NCI-H2227 (cell line): ENCODE results near the gene CWC15.
A peak's percentile ranks its signal among the peaks of the same experiment; 100 is the strongest.
"Not testable (repeated sequence)": the region's sequence is repeated elsewhere in the genome, so short reads cannot be mapped to it uniquely, and the experiment has no call there.

Experiments
- DNase-seq: peaks from one replicate; lab custom pipeline; 2025; ENCODE audit not compliant: unreplicated experiment; lab: John Stamatoyannopoulos, UW

The CWC15 gene

GRCh38 chr11:94956963-94957362, 16.4 kb downstream of the CWC15 start:
- no peak for DNase-seq

GRCh38 chr11:94954753-94955152, 18.6 kb downstream of the CWC15 start:
- no peak for DNase-seq

GRCh38 chr11:94948070-94948617, 25.2 kb downstream of the CWC15 start:
- peak; percentile 13 for DNase-seq

GRCh38 chr11:94946812-94947211, 26.5 kb downstream of the CWC15 start:
- no peak for DNase-seq

- peak; percentile 32 for DNase-seq
Observed at GRCh38 chr11:94941131-94941530, 32.2 kb downstream of the CWC15 start.

- DNase-seq: no peak
Observed at GRCh38 chr11:94939346-94939745, 34.0 kb downstream of the CWC15 start.

- no peak for DNase-seq
Observed at GRCh38 chr11:94938095-94939055, 35.0 kb downstream of the CWC15 start.

GRCh38 chr11:94934846-94935245, 38.5 kb downstream of the CWC15 start:
- no peak for DNase-seq

- DNase-seq: no peak
Observed at GRCh38 chr11:94934362-94934761, 39.0 kb downstream of the CWC15 start.

GRCh38 chr11:94933223-94934130, 39.9 kb downstream of the CWC15 start:
- DNase-seq: no peak

GRCh38 chr11:94932503-94932902, 40.9 kb downstream of the CWC15 start:
- DNase-seq: no peak

- not testable (repeated sequence) for DNase-seq
Observed at GRCh38 chr11:94932072-94932471, 41.3 kb downstream of the CWC15 start.

- DNase-seq: no peak
Observed at GRCh38 chr11:94928117-94928990, 45.0 kb downstream of the CWC15 start.

GRCh38 chr11:94926698-94927237, 46.6 kb downstream of the CWC15 start:
- peak; percentile 8 for DNase-seq

GRCh38 chr11:94926271-94926625, 47.1 kb downstream of the CWC15 start:
- no peak for DNase-seq

GRCh38 chr11:94925422-94926270, 47.7 kb downstream of the CWC15 start:
- DNase-seq: no peak

GRCh38 chr11:94924612-94925011, 48.7 kb downstream of the CWC15 start:
- no peak for DNase-seq

GRCh38 chr11:94924171-94924572, 49.2 kb downstream of the CWC15 start:
- DNase-seq: no peak

- DNase-seq: no peak
Observed at GRCh38 chr11:94923004-94923334, 50.4 kb downstream of the CWC15 start.
